Natural killer cell treated with Interleukin-12 subunit alpha and Interleukin-12 subunit beta and Interleukin-15 and Interleukin-18, amount 100 ng/mL, for 72 hours (primary cell): ENCODE measurements around the gene IFT57. TPM values are rescaled to one million over a fixed set of nuclear protein-coding genes. Genes with fewer than 3 reads are reported as not detected.
A peak's percentile ranks its signal among the peaks of the same experiment; 100 is the strongest.

ENCODE experiments used
- ATAC-seq, 2 donors: fragments of 150-1000 bp; cut with Tn5 transposase in 1 of 2; sonication (Bioruptor Pico), chemical (Tn5 transposase) in 1 of 2; 2 replicates each; pipeline ENCODE4 v1.10.0; 2021
- DNase-seq: peaks from one replicate; pipeline ENCODE4 v3.0.0; 2022; ENCODE audit warnings: low spot score
- H3K27ac Mint-ChIP-seq, 2 donors: 1 replicate in 1 of 2; 2 replicates in 1 of 2; pipeline ENCODE4 v1.8.0; 2022; ENCODE audit warnings: mixed read lengths in 2 of 2, mild to moderate bottlenecking in 1 of 2, moderate library complexity in 1 of 2
- H3K27me3 Mint-ChIP-seq, 2 donors: 1 replicate in 1 of 2; 2 replicates in 1 of 2; pipeline ENCODE4 v1.8.0; 2022; ENCODE audit warnings: mixed read lengths in 2 of 2
- H3K36me3 Mint-ChIP-seq: one replicate; pipeline ENCODE4 v1.8.0; 2022; ENCODE audit warnings: mixed read lengths
- H3K4me1 Mint-ChIP-seq, 2 donors: 1 replicate in 1 of 2; 2 replicates in 1 of 2; pipeline ENCODE4 v1.8.0; 2022; ENCODE audit warnings: low read depth in 2 of 2, mixed read lengths in 2 of 2, mild to moderate bottlenecking in 1 of 2
- H3K4me3 Mint-ChIP-seq: one replicate; pipeline ENCODE4 v1.8.0; 2022; ENCODE audit warnings: mixed read lengths
- H3K9me3 Mint-ChIP-seq: 2 replicates; pipeline ENCODE4 v1.8.0; 2022; ENCODE audit warnings: mixed read lengths
- total RNA-seq, 2 donors: library from RNA; stranded (reverse); gene quantifications; one replicate each; pipeline ENCODE4 v1.2.3, GENCODE V29; 2022

The IFT57 gene
- total RNA-seq, 2 donors from 2014 or later: 16.4 to 32.1 TPM

GRCh38 chr3:108234387-108234957 is 12.2 kb upstream of the IFT57 start:
- Mint-ChIP-seq H3K4me1 (no peaks in the 10 kb centered on the region), H3K9me3 (no peaks in the 10 kb centered on the region), H3K27ac (no peak overlapping the region), H3K4me3 (no peak overlapping the region), H3K27me3 (no peaks in the 10 kb centered on the region), H3K36me3 (no peaks in the 10 kb centered on the region)
- no peak for DNase-seq
- ATAC-seq: no peak

DNA sequence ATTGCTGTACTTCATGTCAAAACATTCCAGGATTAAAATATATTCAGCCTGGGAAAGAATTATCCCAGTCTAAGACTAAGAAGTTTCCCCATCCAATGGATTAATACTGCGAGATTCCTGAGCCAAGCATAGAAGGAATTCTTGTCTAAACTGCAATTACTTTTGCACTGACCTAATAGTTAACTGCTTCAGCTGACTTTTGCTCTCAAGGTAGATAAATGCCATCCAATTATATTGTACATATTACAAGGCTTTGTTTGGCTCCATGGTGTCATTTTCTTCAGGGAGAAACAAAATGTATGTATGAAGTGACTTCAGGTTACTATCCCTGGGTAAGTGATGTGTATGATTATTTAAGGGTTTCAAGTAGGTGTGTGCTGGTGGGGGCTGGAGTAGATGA is 6.1 kb upstream of the IFT57 start:
- no peak for ATAC-seq
- Mint-ChIP-seq H3K36me3 (no peaks in the 10 kb centered on the region), H3K27ac (no peak overlapping the region), H3K4me1 (peaks cover 13 to 16% of the 10 kb centered on the region in 2 donors), H3K4me3 (no peak overlapping the region), H3K27me3 (no peaks in the 10 kb centered on the region), H3K9me3 (no peaks in the 10 kb centered on the region)
- no peak for DNase-seq

DNA sequence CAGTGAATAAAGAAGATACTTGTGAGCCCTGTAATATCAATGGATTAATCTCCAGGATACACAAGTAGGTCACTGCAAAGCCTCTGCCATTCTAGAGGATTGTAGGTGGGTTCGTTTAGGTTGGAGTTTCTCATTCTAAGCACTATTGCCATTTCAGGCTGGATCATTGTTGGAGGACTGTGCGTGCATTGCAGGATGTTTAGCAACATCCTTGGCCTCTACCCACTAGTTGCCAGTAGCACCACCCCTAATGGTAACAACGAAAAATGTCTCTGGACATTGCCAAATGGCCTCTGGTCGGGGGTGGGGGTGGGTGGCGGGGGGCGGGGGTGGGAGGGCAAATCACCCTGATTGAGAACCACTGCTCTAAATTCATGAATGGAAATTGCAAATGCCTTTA is 4.9 kb upstream of the IFT57 start:
- Mint-ChIP-seq H3K9me3 (no peaks in the 10 kb centered on the region), H3K4me1 (peaks cover 25% of the 10 kb centered on the region in 2 donors), H3K27ac (no peak overlapping the region), H3K36me3 (no peaks in the 10 kb centered on the region), H3K4me3 (no peak overlapping the region), H3K27me3 (no peaks in the 10 kb centered on the region)
- DNase-seq: no peak
- ATAC-seq: no peak

DNA sequence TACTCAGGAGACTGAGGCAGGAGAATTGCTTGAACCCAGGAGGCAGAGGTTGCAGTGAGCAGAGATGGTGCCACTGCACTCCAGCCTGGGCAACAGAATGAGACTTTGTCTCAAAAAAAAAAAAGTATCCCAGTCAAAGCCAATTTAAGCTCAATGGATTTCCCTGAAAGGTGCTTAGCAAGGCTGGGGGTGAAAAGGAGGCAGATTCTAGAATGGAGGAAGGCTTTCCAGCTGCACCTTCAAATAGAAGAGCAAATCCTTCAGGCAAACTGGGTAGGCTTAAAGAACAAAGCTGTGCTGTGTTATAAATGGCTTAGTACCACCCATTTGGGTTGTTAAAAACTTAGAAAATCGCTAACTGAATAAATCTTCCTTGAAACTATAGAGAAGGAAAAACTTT is 3.0 kb upstream of the IFT57 start:
- Mint-ChIP-seq H3K27ac (no peak overlapping the region), H3K4me1 (peaks cover 34 to 44% of the 10 kb centered on the region in 2 donors), H3K27me3 (no peaks in the 10 kb centered on the region), H3K4me3 (no peak overlapping the region), H3K36me3 (no peaks in the 10 kb centered on the region), H3K9me3 (no peaks in the 10 kb centered on the region)
- ATAC-seq (no peak), DNase-seq (no peak)

GRCh38 chr3:108223928-108224327 is 1.7 kb upstream of the IFT57 start:
- ATAC-seq (no peak), DNase-seq (no peak)
- Mint-ChIP-seq H3K36me3 (no peaks in the 10 kb centered on the region), H3K4me3 (peak overlapping the region; percentile 86), H3K9me3 (no peaks in the 10 kb centered on the region), H3K27ac (peak overlapping the region; percentile 98 to 99), H3K4me1 (peaks cover 34 to 47% of the 10 kb centered on the region in 2 donors), H3K27me3 (no peaks in the 10 kb centered on the region)

GRCh38 chr3:108222853-108223565 is 785 bp upstream of the IFT57 start:
- Mint-ChIP-seq H3K4me3 (peak overlapping the region; percentile 86), H3K9me3 (no peaks in the 10 kb centered on the region), H3K27me3 (no peaks in the 10 kb centered on the region), H3K27ac (peak overlapping the region; percentile 98 to 99), H3K36me3 (no peaks in the 10 kb centered on the region), H3K4me1 (peaks cover 34 to 47% of the 10 kb centered on the region in 2 donors)
- DNase-seq: no peak
- ATAC-seq: no peak

DNA sequence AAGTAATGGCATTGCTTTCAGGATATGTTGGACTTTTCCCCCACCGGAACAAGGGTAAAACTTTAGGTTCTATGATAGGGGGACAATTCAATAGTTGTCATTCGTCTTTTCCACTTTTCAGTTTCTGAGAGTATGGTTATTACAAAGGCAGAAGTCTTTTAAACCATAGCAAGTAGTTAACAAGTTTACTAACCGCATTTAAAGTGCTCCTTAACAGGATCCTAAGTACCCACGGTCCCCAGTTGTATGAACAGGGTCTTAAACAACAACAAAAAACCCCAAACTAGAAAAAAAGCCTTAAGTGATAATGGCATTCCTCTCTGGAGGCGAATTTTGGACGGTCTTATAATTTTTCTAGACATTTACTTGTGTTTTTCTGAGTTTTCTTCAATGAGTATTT is 831 bp downstream of the IFT57 start:
- ATAC-seq (no peak), DNase-seq (no peak)
- Mint-ChIP-seq H3K27me3 (no peaks in the 10 kb centered on the region), H3K4me1 (peaks cover 34 to 51% of the 10 kb centered on the region in 2 donors), H3K27ac (peak overlapping the region; percentile 98 to 99), H3K4me3 (peak overlapping the region; percentile 86), H3K9me3 (no peaks in the 10 kb centered on the region), H3K36me3 (peaks cover 5% of the 10 kb centered on the region)

DNA sequence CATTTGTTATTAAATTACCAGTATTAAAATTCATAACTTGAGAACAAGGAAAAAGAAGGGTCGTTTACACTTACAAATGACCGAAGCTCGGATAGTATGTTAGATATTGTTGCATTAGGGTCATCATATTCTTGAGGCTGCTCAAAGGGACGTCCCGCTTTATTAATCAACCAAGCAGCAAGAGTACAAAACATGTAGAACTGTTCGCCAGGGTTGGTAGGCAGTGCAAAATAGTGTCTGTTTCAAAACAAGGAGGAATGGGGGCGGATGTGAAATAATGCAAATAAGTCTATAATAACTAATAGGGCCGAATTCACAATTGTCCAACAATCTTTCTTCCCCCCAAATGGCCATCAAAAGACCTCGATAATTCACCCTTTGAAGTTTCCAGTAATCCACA is 2.9 kb downstream of the IFT57 start:
- H3K27ac Mint-ChIP-seq: no peak overlapping the region
- H3K4me1 Mint-ChIP-seq: peaks cover 36 to 53% of the 10 kb centered on the region in 2 donors
- H3K36me3 Mint-ChIP-seq: peaks cover 11% of the 10 kb centered on the region
- H3K4me3 Mint-ChIP-seq: no peak overlapping the region
- H3K27me3 Mint-ChIP-seq: no peaks in the 10 kb centered on the region
- no peak for ATAC-seq
- no peak for DNase-seq
- H3K9me3 Mint-ChIP-seq: peaks cover 3% of the 10 kb centered on the region

DNA sequence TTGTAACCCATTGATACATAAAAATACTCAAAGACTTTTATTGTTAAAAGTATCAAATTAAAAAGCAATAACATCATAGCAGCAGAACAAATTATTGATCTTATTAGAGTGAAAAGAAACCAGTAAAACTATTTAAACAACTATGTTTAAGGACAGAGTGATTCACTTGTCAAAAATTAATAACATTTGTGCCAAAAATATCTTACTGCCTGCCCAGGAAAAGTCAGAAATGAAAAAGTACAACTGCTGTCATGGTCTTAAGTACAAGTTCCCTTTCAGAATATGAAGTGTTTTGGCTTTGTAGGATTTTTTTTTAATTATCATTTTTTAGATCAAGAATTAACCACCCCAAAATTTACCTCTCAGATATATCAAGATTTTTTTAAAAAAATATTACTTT is 3.4 kb downstream of the IFT57 start:
- H3K27me3 Mint-ChIP-seq: no peaks in the 10 kb centered on the region
- no peak overlapping the region for H3K27ac Mint-ChIP-seq
- no peak for DNase-seq
- peaks cover 31 to 48% of the 10 kb centered on the region in 2 donors for H3K4me1 Mint-ChIP-seq
- H3K36me3 Mint-ChIP-seq: peaks cover 11% of the 10 kb centered on the region
- peaks cover 3% of the 10 kb centered on the region for H3K9me3 Mint-ChIP-seq
- no peak for ATAC-seq
- H3K4me3 Mint-ChIP-seq: no peak overlapping the region

DNA sequence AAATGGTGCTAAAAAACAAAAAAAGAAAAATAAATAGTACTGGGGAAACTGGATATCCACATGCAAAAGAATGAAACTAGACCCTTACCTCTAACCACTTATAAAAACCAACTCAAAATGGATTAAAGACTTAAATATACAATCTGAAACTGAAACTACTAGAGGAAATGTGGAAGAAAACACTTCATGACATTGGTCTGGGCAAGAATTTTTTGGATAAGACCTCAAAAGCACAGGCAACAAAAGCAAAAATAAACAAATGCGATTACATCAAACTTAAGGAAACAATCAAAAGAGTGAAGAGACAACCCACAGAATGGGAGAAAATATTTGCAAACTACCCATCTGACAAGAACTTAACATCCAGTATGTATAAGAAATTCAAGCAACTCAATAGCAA is 6.4 kb downstream of the IFT57 start:
- Mint-ChIP-seq H3K27me3 (no peaks in the 10 kb centered on the region), H3K27ac (peak overlapping the region in 1 of 2 donors; percentile 1), H3K4me3 (no peak overlapping the region), H3K36me3 (peaks cover 16% of the 10 kb centered on the region), H3K9me3 (peaks cover 3% of the 10 kb centered on the region), H3K4me1 (peaks cover 4 to 21% of the 10 kb centered on the region in 2 donors)
- ATAC-seq: no peak
- DNase-seq: no peak

DNA sequence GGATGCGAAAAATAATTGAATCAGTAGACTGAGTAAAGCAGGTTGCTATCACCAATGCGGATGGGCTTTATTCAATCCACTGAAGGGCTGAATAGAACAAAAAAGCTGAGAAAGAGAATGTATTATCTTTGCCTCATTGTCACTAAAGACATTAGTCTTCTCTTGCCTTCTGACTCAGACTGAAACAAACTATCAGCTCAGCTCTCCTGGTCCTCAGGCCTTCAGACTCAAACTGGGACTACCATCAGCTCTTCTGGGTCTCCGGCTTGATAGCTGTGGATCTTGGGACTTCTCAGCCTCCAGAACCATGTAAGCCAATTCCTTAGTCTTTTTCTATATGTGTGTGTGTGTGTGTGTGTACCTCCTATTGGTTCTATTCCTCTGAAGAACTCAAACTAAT is 12.6 kb downstream of the IFT57 start:
- peaks cover 5% of the 10 kb centered on the region for H3K36me3 Mint-ChIP-seq
- no peaks in the 10 kb centered on the region for H3K9me3 Mint-ChIP-seq
- no peak overlapping the region for H3K4me3 Mint-ChIP-seq
- ATAC-seq (no peak), DNase-seq (no peak)
- no peaks in the 10 kb centered on the region for H3K4me1 Mint-ChIP-seq
- H3K27ac Mint-ChIP-seq: no peak overlapping the region
- H3K27me3 Mint-ChIP-seq: no peaks in the 10 kb centered on the region

GRCh38 chr3:108208831-108209230 is 13.4 kb downstream of the IFT57 start:
- no peak for DNase-seq
- no peak overlapping the region for H3K4me3 Mint-ChIP-seq
- H3K36me3 Mint-ChIP-seq: peaks cover 5% of the 10 kb centered on the region
- no peaks in the 10 kb centered on the region for H3K27me3 Mint-ChIP-seq
- no peak overlapping the region for H3K27ac Mint-ChIP-seq
- H3K4me1 Mint-ChIP-seq: no peaks in the 10 kb centered on the region
- ATAC-seq: no peak
- H3K9me3 Mint-ChIP-seq: no peaks in the 10 kb centered on the region

GRCh38 chr3:108202834-108203233 is 19.4 kb downstream of the IFT57 start:
- H3K27ac Mint-ChIP-seq: no peak overlapping the region

DNA sequence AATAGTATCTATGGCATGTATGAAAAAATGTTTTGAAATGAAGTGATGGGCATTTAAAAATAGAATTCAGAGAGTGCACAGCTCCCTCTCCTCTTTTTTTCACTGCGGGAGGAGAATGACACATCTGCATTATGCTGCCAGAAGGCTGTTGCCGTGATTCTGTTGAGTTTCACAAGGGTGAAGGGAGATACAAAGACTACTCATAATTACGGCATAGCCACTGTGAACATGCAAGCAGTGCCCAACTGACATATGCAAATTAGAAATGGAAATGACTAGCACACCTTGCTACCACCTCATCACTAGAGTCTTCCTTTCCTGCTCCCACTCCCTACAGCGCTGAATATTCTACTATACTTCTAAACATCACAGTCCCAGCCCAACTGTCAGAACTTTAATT is 20.1 kb downstream of the IFT57 start:
- no peaks in the 10 kb centered on the region for H3K27me3 Mint-ChIP-seq
- no peak overlapping the region for H3K4me3 Mint-ChIP-seq
- peak overlapping the region in 1 of 2 donors; percentile 11 for H3K27ac Mint-ChIP-seq
- DNase-seq: no peak
- ATAC-seq: peak in 1 of 2 donors; percentile 66
- peaks cover 5% of the 10 kb centered on the region for H3K36me3 Mint-ChIP-seq
- no peaks in the 10 kb centered on the region for H3K9me3 Mint-ChIP-seq
- peaks cover 9 to 22% of the 10 kb centered on the region in 2 donors for H3K4me1 Mint-ChIP-seq

More at GRCh38 chr3:108202834-108203233, 19.4 kb downstream of the IFT57 start:
- no peak for DNase-seq
- Mint-ChIP-seq H3K27me3 (no peaks in the 10 kb centered on the region), H3K36me3 (peaks cover 5% of the 10 kb centered on the region), H3K4me1 (peaks cover 9 to 22% of the 10 kb centered on the region in 2 donors), H3K4me3 (no peak overlapping the region), H3K9me3 (no peaks in the 10 kb centered on the region)
- no peak for ATAC-seq
